GM12872 (cell line): Measurements from ENCODE around the gene DSG1.

Experiments used
- CTCF ChIP-seq: IDR thresholded peaks from 3 replicates; pipeline ENCODE4 v1.5.1; 2011; ENCODE audit warnings: low read depth, mild to moderate bottlenecking, low read length, moderate library complexity; ENCODE audit not compliant: insufficient read depth

The DSG1 gene

GRCh38 chr18:31302991-31303390 lies 15.0 kb upstream of the DSG1 start:
- TF ChIP-seq CTCF: no peak

DNA sequence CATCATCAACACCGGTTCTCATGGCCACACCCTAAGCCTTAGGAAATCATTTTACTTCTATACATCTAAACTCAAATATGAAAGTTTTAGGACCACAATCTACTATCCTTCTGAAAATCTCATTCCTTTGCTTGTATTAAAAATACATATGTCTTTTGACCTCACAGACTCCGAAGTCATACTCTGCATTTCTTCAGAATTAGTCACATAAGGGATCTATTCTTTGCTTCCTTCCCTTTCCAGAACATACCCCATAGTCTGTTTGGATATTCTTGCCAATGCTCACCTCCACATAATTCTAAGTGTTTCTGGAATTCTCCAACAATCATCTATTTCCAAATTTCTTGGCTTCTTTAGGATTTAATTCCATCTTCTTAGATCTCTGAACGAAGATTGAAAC lies 14.2 kb upstream of the DSG1 start:
- no peak for TF ChIP-seq CTCF

DNA sequence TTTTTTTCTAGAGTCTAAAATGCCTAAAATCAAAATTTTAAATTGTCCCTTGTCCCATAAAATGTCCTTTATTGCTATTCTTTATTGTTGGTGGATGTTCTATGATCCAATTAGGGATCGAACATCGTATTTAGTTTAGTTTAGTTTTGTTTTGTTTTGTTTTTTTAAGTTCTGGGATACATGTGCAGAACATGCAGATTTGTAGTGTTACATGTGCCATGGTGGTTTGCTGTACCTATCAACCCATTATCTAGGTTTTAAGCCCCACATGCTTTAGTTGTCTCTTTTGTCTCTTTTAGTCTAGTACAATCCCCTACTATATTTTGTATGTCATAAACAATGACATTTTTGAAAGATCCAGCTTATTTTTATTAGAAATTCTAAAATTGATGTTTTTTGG lies 8.8 kb upstream of the DSG1 start:
- TF ChIP-seq CTCF: no peak

- TF ChIP-seq CTCF: no peak
Measured at GRCh38 chr18:31316974-31317373, 986 bp upstream of the DSG1 start.

GRCh38 chr18:31321719-31322118 lies 3.8 kb downstream of the DSG1 start:
- TF ChIP-seq CTCF: no peak

- no peak for TF ChIP-seq CTCF
Measured at GRCh38 chr18:31325051-31325450, 7.1 kb downstream of the DSG1 start.

- TF ChIP-seq CTCF: no peak
Measured at GRCh38 chr18:31329787-31330438, 12.0 kb downstream of the DSG1 start.
